IPS-18c (cell line): Measurements from ENCODE around the gene ACSM6.
A peak's percentile ranks its signal among the peaks of the same experiment; 100 is the strongest.
"Not testable (repeated sequence)": the region's sequence is repeated elsewhere in the genome, so short reads cannot be mapped to it uniquely, and the experiment has no call there.

Source experiments
- H3K4me3 ChIP-seq: 2 replicates; pipeline ENCODE4 v1.7.0; 2013; ENCODE audit warnings: low read depth, mild to moderate bottlenecking, low read length, moderate library complexity; ENCODE audit not compliant: insufficient read depth
- H3K9me3 ChIP-seq: one replicate; pipeline ENCODE4 v1.6.1; 2013; ENCODE audit warnings: mild to moderate bottlenecking, low read length, moderate library complexity; ENCODE audit not compliant: control insufficient read depth, insufficient read depth

The ACSM6 gene, protein sequence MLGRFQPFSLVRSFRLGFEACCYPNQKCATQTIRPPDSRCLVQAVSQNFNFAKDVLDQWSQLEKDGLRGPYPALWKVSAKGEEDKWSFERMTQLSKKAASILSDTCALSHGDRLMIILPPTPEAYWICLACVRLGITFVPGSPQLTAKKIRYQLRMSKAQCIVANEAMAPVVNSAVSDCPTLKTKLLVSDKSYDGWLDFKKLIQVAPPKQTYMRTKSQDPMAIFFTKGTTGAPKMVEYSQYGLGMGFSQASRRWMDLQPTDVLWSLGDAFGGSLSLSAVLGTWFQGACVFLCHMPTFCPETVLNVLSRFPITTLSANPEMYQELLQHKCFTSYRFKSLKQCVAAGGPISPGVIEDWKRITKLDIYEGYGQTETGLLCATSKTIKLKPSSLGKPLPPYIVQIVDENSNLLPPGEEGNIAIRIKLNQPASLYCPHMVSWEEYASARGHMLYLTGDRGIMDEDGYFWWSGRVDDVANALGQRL

DNA sequence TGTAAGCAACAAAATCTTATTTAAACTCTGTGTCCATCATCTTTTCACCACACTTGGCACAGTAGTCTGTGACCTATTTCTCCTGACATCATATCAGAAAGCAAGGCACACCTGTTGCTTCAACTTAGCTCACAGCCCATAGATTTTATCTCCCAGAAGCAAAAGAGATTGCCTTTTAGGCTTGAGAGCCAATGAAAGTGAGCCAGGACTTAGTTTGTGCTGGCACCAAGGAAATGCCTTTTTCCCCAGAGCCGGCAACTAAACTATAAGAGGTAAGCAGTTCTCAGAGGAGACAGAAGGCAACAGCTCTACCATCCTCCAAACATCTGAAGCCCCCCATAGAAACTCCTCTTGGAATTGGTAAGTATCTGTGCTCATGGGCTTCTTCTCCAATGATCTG lies at the start of gene ACSM6:
Gene ACSM6, plus strand, starts transcription at position 295 of the 400 bp plus-strand sequence. CDS start 248 bp downstream, outside the sequence.
- no peak within 1 kb of the TSS for H3K4me3 ChIP-seq
- no peaks in the 10 kb centered on the region for H3K9me3 ChIP-seq

DNA sequence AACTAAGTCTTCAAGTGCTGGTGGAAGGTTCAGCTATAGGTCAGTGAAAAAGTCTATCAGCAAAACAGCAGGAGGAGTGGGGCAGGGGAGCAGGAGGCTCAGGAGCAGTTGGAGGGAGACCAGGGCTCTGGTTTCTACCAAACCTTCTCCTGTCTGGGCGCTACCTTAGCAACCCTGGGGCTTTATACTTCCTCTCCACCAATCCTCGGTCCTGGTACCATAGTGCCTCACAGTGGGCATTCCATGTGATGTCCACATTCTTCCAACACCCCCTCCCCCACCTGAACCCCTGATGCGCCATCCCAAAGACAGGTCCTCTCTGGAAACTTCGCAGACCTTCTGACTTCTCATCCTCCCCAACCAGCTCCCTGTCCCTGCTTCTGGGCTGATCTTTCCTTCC lies 25.3 kb upstream of the ACSM6 start:
- Histone ChIP-seq H3K4me3 (no peak overlapping the region), H3K9me3 (no peaks in the 10 kb centered on the region)

DNA sequence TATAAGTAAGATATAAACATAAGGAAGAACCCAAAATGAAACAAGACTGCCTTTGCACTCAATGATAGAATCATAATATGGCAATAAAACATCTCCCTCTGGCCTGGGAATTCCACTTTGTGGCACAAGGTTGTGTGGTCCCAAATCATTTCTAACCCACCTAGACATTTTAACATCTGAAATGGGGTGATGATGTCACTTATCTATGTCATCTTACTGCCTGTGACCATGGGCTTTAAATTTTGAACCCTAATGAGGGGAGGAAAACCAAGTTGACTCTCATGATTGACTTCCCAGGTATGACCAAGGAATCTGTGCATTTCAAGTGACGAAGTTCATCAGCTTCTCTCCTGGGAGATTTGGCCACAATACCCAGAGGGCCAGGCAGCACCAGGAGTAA lies 24.5 kb upstream of the ACSM6 start:
- H3K4me3 ChIP-seq = no peak overlapping the region
- H3K9me3 ChIP-seq = no peaks in the 10 kb centered on the region

GRCh38 chr10:95170790-95171189 lies 23.2 kb upstream of the ACSM6 start:
- no peak overlapping the region for H3K4me3 ChIP-seq
- H3K9me3 ChIP-seq = no peaks in the 10 kb centered on the region

- Histone ChIP-seq H3K4me3 (no peak overlapping the region), H3K9me3 (no peaks in the 10 kb centered on the region)
These were observed 22.7 kb upstream of the ACSM6 start for GRCh38 chr10:95171336-95171735.

DNA sequence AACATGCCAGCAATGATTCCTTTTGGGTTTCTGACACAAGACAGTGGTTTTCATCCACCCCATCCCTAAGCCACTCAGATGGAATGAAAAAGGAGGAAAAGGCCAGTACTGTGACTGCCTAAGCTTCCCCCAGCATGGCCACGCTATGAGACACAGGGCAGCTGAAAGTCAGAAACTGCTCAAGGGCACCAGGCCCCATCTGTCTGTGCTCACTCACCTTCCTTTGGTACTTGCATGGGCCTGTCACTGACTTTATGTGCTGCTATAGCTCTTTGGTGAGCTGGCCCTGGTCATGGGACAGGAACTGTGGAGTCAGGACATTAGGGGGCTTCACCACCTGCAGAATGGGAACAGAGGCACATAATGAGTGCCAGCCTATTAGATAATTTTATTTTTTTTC lies 21.2 kb upstream of the ACSM6 start:
- H3K4me3 ChIP-seq = no peak overlapping the region
- H3K9me3 ChIP-seq = no peaks in the 10 kb centered on the region

DNA sequence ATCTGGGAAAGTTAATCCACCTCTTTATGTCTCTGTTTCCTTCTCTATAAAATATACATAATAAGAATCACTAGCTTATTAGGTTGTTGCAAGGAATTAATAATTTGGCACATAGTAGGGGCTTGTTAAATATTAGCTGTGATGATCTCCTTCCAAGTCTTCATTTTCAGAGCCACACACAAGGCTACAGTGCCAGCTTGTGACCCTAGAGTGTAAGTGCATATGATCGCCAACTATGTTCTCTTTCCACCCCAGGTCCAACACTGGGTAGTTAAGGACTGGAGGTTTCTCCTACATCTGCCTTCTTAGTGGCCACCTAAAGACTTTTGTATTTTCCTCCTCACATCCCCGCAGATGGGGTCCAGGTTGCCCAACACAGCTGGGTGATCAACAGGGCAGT lies 17.9 kb upstream of the ACSM6 start:
- Histone ChIP-seq H3K4me3 (no peak overlapping the region), H3K9me3 (no peaks in the 10 kb centered on the region)

GRCh38 chr10:95177429-95177828 lies 16.6 kb upstream of the ACSM6 start:
- H3K4me3 ChIP-seq = no peak overlapping the region
- no peaks in the 10 kb centered on the region for H3K9me3 ChIP-seq

DNA sequence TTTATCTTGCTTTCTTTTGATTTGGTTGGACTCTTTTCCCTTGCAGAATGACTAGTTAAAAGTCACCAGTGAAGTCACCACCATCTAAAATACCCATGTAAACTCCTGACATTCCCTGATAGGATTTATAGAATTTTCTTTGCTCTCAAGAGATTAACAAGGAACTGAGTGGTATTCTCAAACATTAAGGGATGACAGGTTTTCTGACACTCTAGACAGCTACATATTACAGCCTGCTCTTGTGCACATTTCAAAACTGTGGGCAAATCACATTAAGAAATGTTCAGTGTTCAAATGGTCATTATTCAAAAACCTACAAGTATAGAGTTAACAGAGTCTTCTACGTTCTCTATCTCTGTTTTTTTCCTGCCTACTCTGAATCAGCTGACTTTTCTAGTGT lies 15.8 kb upstream of the ACSM6 start:
- H3K4me3 ChIP-seq = no peak overlapping the region
- no peaks in the 10 kb centered on the region for H3K9me3 ChIP-seq

DNA sequence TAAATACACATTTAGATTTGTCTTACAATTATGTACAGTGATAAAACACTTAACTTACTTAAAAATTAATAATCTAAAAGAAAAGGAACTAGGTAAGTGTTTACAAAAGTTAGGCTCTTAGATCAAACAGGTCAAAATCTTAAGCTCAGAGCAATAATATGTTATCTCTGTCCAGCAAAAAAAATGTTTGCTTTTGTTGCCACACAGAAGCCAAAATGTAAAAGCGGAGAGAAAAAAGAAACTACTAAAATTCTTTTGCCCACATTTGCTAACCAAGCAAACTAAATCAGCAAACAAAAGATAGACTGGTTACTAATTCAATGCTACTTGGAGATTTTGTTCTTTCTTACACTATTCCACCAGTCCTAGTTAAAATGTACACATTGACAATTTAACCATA lies 15.2 kb upstream of the ACSM6 start:
- H3K9me3 ChIP-seq = no peaks in the 10 kb centered on the region
- H3K4me3 ChIP-seq = no peak overlapping the region

DNA sequence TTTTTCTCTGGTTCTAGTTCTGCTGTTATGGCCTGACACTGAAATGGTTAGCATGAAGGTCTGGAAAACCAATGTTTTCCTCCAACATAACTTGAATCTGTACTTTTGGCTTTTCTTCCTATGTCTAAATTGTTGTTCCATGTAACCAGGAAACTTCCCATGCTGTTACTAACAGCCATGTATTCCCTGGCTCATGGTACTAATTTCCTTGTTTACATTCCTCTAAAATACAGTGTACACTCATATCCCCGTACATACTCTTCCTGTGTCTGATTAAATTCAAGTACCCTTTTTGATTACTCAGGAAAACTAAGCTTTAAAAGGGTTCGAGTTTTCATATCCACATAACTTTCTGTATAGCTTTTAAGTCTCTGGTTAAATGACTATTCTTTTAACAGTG lies 12.3 kb upstream of the ACSM6 start:
- H3K9me3 ChIP-seq = no peaks in the 10 kb centered on the region
- H3K4me3 ChIP-seq = no peak overlapping the region

DNA sequence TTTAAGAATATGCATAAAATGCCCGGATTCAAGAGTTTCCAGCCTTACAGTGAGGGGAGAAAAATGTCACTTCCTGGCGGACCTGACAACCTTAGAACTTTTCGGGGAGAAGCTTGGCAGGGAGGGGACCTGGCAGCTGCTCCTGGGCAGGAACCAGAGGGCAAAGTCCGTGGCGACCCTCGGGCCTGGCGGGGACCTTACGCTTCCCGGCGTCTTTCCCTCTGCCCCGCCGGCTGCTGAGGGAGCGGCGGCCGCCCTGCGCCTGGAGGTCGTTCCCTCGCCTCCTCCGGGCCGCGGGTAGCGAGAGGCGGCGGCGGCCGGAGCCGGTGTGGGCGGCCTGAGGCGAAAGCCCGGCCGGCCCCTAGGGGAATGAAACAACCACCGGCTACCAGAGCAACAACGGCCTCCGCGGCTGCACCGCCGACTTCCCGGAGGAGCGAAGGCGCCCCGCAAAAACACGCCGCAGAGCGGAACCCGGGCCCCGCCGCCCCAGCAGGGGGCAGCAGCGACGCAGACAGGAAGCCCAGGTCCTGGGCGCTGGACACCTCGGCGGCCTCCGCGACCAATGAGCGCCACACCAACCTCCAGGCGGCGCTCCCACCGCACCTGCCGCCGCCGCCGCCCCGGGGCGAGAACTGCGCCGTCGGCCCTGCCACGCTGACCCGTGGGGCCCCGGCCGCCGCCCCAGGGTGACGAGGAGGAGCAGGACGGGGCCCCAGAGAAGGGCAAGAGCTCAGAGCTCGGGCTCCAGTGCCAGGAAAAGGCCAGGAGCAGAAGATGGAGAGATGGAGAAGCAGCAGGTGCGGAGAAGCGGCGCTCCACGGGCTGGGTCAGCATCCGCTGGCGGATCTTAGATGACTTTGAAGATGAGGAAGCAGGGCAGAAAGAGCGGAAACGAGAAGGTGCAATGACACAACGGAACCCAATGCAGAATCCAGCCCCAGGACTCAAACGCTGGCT lies 10.5 kb upstream of the ACSM6 start:
- H3K4me3 ChIP-seq = peak overlapping the region; percentile 75
- no peaks in the 10 kb centered on the region for H3K9me3 ChIP-seq

DNA sequence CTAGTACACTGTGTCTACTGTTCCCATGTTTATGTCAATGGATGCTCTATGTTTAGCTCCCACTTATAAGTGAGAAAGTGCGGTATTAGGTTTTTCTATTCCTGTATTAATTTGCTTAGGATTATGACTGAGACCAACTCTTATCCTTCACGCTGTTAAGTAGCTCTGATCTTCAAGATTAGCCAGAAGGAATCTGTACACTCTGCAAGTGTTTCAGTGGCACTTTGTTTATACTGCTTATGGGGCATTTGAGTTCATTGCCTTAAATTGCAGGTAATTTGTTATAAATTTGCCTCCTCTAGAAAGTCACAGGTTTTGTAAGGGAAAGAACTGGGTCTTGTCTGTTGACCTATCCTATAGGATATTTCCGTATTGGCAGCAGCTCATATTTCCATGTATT lies 6.4 kb upstream of the ACSM6 start:
- Histone ChIP-seq H3K4me3 (no peak overlapping the region), H3K9me3 (no peaks in the 10 kb centered on the region)

DNA sequence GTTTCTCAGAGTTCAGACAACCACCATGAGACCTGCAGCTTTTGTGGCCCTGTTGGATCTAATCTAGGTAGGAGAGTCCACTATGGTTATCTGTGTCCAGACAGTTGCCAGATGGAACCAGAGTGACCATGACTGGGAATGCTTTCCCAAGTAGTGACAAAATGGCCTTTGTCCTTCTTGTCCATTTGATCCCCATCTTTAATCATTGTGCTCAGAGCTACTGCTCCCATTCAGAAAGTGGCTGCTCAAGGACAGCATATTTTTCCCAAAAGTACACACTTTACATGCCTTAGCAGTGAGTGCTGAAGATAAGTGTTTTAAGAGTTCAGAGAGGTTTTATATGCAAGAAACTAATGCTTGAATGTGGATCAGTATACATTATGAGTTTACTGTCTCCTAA lies 5.4 kb upstream of the ACSM6 start:
- Histone ChIP-seq H3K4me3 (no peak overlapping the region), H3K9me3 (no peaks in the 10 kb centered on the region)

- Histone ChIP-seq H3K4me3 (no peak overlapping the region), H3K9me3 (no peaks in the 10 kb centered on the region)
These were observed 2.0 kb downstream of the ACSM6 start for GRCh38 chr10:95196046-95196445.

DNA sequence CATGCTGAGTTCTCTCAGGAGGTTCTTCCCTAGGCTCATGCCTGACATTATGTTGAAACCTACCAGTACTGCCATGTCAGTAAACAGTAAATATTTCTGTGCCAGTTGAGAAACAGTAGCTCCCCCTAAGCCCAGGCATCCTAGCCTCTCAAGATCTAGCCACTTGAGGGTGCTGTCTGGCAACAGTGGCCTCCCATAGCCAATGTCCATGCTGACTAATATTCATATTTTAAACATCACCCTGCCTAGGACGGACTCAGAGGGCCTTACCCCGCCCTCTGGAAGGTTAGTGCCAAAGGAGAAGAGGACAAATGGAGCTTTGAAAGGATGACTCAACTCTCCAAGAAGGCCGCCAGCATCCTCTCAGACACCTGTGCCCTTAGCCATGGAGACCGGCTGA lies 7.7 kb downstream of the ACSM6 start:
- no peaks in the 10 kb centered on the region for H3K9me3 ChIP-seq
- H3K4me3 ChIP-seq = no peak overlapping the region

- H3K4me3 ChIP-seq, H3K9me3 ChIP-seq: not testable (repeated sequence)
These were observed 8.8 kb downstream of the ACSM6 start for GRCh38 chr10:95202865-95203264.
